K562 (cell line): ENCODE measurements around the gene LGALS3BP. TPM values are rescaled to one million over a fixed set of nuclear protein-coding genes. Genes with fewer than 3 reads are reported as not detected.
A peak's percentile ranks its signal among the peaks of the same experiment; 100 is the strongest.

Experiments used
- BACH1 ChIP-seq: fragments of 200-800 bp; sonication (Bioruptor generic); IDR thresholded peaks from 2 replicates; pipeline ENCODE4 v1.6.1; 2016; ENCODE audit warnings: missing genetic modification characterization, missing compliant biosample characterization
- CBX3 ChIP-seq, 2 experiments: IDR thresholded peaks; 1 replicate in 1 of 2; 2 replicates in 1 of 2; pipeline ENCODE4 v1.6.1; 2012; ENCODE audit warnings: inconsistent platforms in 2 of 2, low read length in 2 of 2, borderline replicate concordance in 1 of 2, control low read depth in 1 of 2
- CGGBP1 ChIP-seq: fragments of 250-450 bp; sonication (Bioruptor Pico); IDR thresholded peaks from 2 replicates; pipeline ENCODE4 v1.9.0; 2021; ENCODE audit warnings: mild to moderate bottlenecking
- GMEB1 ChIP-seq: fragments of 250-450 bp; sonication (Bioruptor Pico); IDR thresholded peaks from 2 replicates; pipeline ENCODE4 v1.4.0; 2020; ENCODE audit warnings: mild to moderate bottlenecking
- HBP1 ChIP-seq: fragments of 450-650 bp; formaldehyde crosslinking; IDR thresholded peaks from 2 replicates; pipeline ENCODE4 v1.4.0; 2022; ENCODE audit warnings: missing genetic modification characterization
- HINFP ChIP-seq: fragments of 450-650 bp; conservative IDR thresholded peaks from 2 replicates; pipeline ENCODE4 v1.6.1; 2016; ENCODE audit warnings: missing genetic modification characterization, low read depth, mild to moderate bottlenecking, control low read depth, missing compliant biosample characterization
- HSF4 ChIP-seq: fragments of 250-450 bp; sonication (Bioruptor Pico); IDR thresholded peaks from 2 replicates; pipeline ENCODE4 v2.1.2; 2022; ENCODE audit warnings: mild to moderate bottlenecking, moderate library complexity, borderline replicate concordance
- LCOR ChIP-seq: sonication (generic); formaldehyde crosslinking; IDR thresholded peaks from 2 replicates; pipeline ENCODE4 v1.8.0; 2022; ENCODE audit warnings: mild to moderate bottlenecking, missing genetic modification reagents
- LEF1 ChIP-seq: fragments of 450-650 bp; IDR thresholded peaks from 2 replicates; pipeline ENCODE4 v1.6.1; 2016; ENCODE audit warnings: mild to moderate bottlenecking
- MXI1 ChIP-seq: IDR thresholded peaks from 2 replicates; pipeline ENCODE4 v1.6.1; 2011; ENCODE audit warnings: low read depth, mild to moderate bottlenecking, improper control_type of control experiment, low read length
- MYNN ChIP-seq, 2 experiments: sonication (generic); formaldehyde crosslinking in 1 of 2; IDR thresholded peaks; 2 replicates each; pipeline versions ENCODE4 v1.5.0 to v1.6.1; 2016 to 2020; ENCODE audit warnings: antibody characterized with exemption in 1 of 2, missing genetic modification reagents in 1 of 2
- POLR2H ChIP-seq: IDR thresholded peaks from 2 replicates; pipeline ENCODE4 v1.6.1; 2016; ENCODE audit warnings: missing genetic modification characterization, low read depth, mild to moderate bottlenecking, control low read depth, missing compliant biosample characterization, moderate library complexity
- RBM15 ChIP-seq: fragments of 200-400 bp; formaldehyde crosslinking; IDR thresholded peaks from 2 replicates; pipeline ENCODE4 v1.6.1; 2018; ENCODE audit warnings: mild to moderate bottlenecking, low read length, moderate library complexity; ENCODE audit not compliant: insufficient read depth
- SIN3B ChIP-seq: fragments of 450-650 bp; IDR thresholded peaks from 2 replicates; pipeline ENCODE4 v1.6.1; 2017; ENCODE audit warnings: low read depth, mild to moderate bottlenecking, moderate library complexity
- TAF9B ChIP-seq: fragments of 450-650 bp; IDR thresholded peaks from 2 replicates; pipeline ENCODE4 v1.6.1; 2018; ENCODE audit warnings: mild to moderate bottlenecking; ENCODE audit not compliant: partially characterized antibody
- TAL1 ChIP-seq: fragments of 450-650 bp; IDR thresholded peaks from 2 replicates; pipeline ENCODE4 v1.6.1; 2016; ENCODE audit warnings: mild to moderate bottlenecking
- TEAD1 ChIP-seq, 2 experiments: fragments of 450-650 bp in 1 of 2; sonication (generic) in 1 of 2; formaldehyde crosslinking; IDR thresholded peaks; 2 replicates each; pipeline versions ENCODE4 v1.4.0 to v1.8.0; 2020 to 2022; ENCODE audit warnings: mild to moderate bottlenecking in 2 of 2, missing genetic modification reagents in 1 of 2
- TGIF2 ChIP-seq: sonication (generic); formaldehyde crosslinking; IDR thresholded peaks from 2 replicates; pipeline ENCODE4 v1.8.1; 2022; ENCODE audit warnings: mild to moderate bottlenecking, missing genetic modification reagents, moderate library complexity
- ZNF584 ChIP-seq: fragments of 200-800 bp; sonication (Bioruptor generic); IDR thresholded peaks from 2 replicates; pipeline ENCODE4 v1.6.1; 2016; ENCODE audit warnings: low read depth, mild to moderate bottlenecking, missing genetic modification characterization, missing compliant biosample characterization
- ZNF740 ChIP-seq, 3 experiments: fragments of 200-800 bp in 1 of 3; sonication (Bioruptor generic) in 1 of 3; sonication (generic) in 1 of 3; formaldehyde crosslinking in 1 of 3; IDR thresholded peaks; 2 replicates each; pipeline versions ENCODE4 v1.6.1 to v1.8.0; 2016 to 2022; ENCODE audit warnings: mild to moderate bottlenecking in 2 of 3, missing compliant biosample characterization in 2 of 3, missing genetic modification characterization in 2 of 3, missing genetic modification reagents in 1 of 3
- polyA plus RNA-seq, 8 experiments: library from polyadenylated mRNA; depleted of rRNA in 4 of 8; stranded (reverse) in 5 of 8; unstranded in 3 of 8; fragments of >200 nt; fragmentation: Nextera tagmentation in 2 of 8; fragmentation: Illumina TruSeq in 1 of 8; extraction: Ambion mirVana in 2 of 8; extraction: Trizol in 1 of 8; gene quantifications; 2 replicates each; pipeline versions ENCODE4 v1.2.1 to v1.2.3, GENCODE V29; 2011 to 2014; ENCODE audit warnings: inconsistent platforms in 1 of 8, missing spikeins in 1 of 8
- total RNA-seq, 7 experiments: library from RNA; depleted of rRNA in 6 of 7; stranded (reverse); fragments of >200 nt in 6 of 7; fragmentation: Illumina TruSeq in 2 of 7; extraction: Trizol in 2 of 7; gene quantifications; 2 replicates each; pipeline versions ENCODE4 v1.2.1 to v1.2.3, GENCODE V29; 2011 to 2021; ENCODE audit warnings: low replicate concordance in 1 of 7

Gene LGALS3BP
- total and polyA plus RNA-seq, 9 of the 15 experiments (the other 6 are each of a cell fraction or from before 2014, with no cell fraction given), result 0.39 to 5.3 (median 3.2) TPM

- TF ChIP-seq TEAD1 (CRISPR knock-in tag; IDR thresholded peaks at IDR 0.05) (peak in 1 of 2 experiments; percentile 88; a peak in 2 of 4 replicates), LEF1 (no peak), HINFP (tag) (no peak), TGIF2 (no peak), MYNN (IDR thresholded peaks at IDR 0.05) (no peak), MYNN (CRISPR knock-in tag; IDR thresholded peaks at IDR 0.05) (no peak), HSF4 (CRISPR knock-in tag) (no peak), ZNF584 (CRISPR knock-in tag) (no peak), LCOR (CRISPR knock-in tag) (peak; percentile 30; the same call in 1 of the 2 replicates), POLR2H (tag) (no peak), ZNF740 (CRISPR knock-in tag; IDR thresholded peaks at IDR 0.05) (no peak), ZNF740 (tag; IDR thresholded peaks at IDR 0.05) (no peak), TAF9B (no peak), BACH1 (tag) (no peak), MXI1 (no peak), TAL1 (peak; percentile 5; the same call in 1 of the 2 replicates), SIN3B (no peak), GMEB1 (CRISPR knock-in tag) (no peak), HBP1 (CRISPR knock-in tag) (no peak), RBM15 (no peak), CBX3 (IDR thresholded peaks at IDR 0.05; ENCODE audit: borderline replicate concordance in 1 of 2, low read length in 2 of 2) (peak in 1 of 2 experiments; percentile 36; a peak in 1 of 3 replicates), CGGBP1 (CRISPR knock-in tag) (no peak)
Observed at GRCh38 chr17:78974635-78975591, 4.8 kb downstream of the LGALS3BP start (continued).
